Neural cell (in vitro differentiated cells): ENCODE results near the gene DACH1. TPM values are rescaled to one million over a fixed set of nuclear protein-coding genes. Genes with fewer than 3 reads are reported as not detected.

Experiments
- H2AFZ ChIP-seq: fragments of 200-600, 300-800 bp; sonication (generic), shearing (Covaris generic); 2 replicates; pipeline ENCODE4 v1.6.0; 2014; ENCODE audit warnings: low read depth, mild to moderate bottlenecking, antibody characterized with exemption, low read length, moderate library complexity
- H3F3A ChIP-seq: fragments of 200-600 bp; shearing (Covaris generic); 2 replicates; pipeline ENCODE4 v1.6.1; 2016; ENCODE audit warnings: mild to moderate bottlenecking, moderate library complexity, mixed read lengths, antibody characterized with exemption, low read length; ENCODE audit not compliant: insufficient read depth, poor library complexity, severe bottlenecking
- H3K27ac ChIP-seq: fragments of 200-600, 300-800 bp; sonication (generic), shearing (Covaris generic); 2 replicates; pipeline ENCODE4 v1.5.1; 2014; ENCODE audit warnings: mild to moderate bottlenecking, low read length, moderate library complexity
- H3K27me3 ChIP-seq: fragments of 300-800, 200-600 bp; sonication (generic), shearing (Covaris generic); 2 replicates; pipeline ENCODE4 v1.6.0; 2014; ENCODE audit warnings: mild to moderate bottlenecking, low read depth, low read length, moderate library complexity; ENCODE audit not compliant: insufficient read depth
- H3K36me3 ChIP-seq: fragments of 300-800, 200-600 bp; sonication (generic), shearing (Covaris generic); 2 replicates; pipeline ENCODE4 v1.5.1; 2014; ENCODE audit warnings: mild to moderate bottlenecking, antibody characterized with exemption, low read length, moderate library complexity; ENCODE audit not compliant: insufficient read depth
- H3K4me2 ChIP-seq: fragments of 300-800, 200-600 bp; sonication (generic), shearing (Covaris generic); 2 replicates; pipeline ENCODE4 v1.6.0; 2014; ENCODE audit warnings: mild to moderate bottlenecking, low read length
- H3K4me3 ChIP-seq: fragments of 300-800, 200-600 bp; sonication (generic), shearing (Covaris generic); 2 replicates; pipeline ENCODE4 v1.5.1; 2014; ENCODE audit warnings: mild to moderate bottlenecking, low read length, moderate library complexity
- H3K79me2 ChIP-seq: fragments of 200-600 bp; shearing (Covaris generic); replicated peaks from 2 replicates; pipeline ENCODE4 v1.6.0; 2014; ENCODE audit warnings: mild to moderate bottlenecking, low read length, moderate library complexity; ENCODE audit not compliant: insufficient read depth
- H3K9ac ChIP-seq: fragments of 300-800, 200-600 bp; sonication (generic), shearing (Covaris generic); 2 replicates; pipeline ENCODE4 v1.6.1; 2016; ENCODE audit warnings: mild to moderate bottlenecking, low read length, mixed read lengths
- H3K9me2 ChIP-seq: fragments of 200-600 bp; shearing (Covaris generic); 2 replicates; pipeline ENCODE4 v1.6.1; 2016; ENCODE audit warnings: mild to moderate bottlenecking, low read length, mixed read lengths; ENCODE audit not compliant: insufficient read depth
- H3K9me3 ChIP-seq: fragments of 200-600, 300-800 bp; sonication (generic), shearing (Covaris generic); 2 replicates; pipeline ENCODE4 v1.6.1; 2016; ENCODE audit warnings: mild to moderate bottlenecking, mixed run types, low read length, moderate library complexity, mixed read lengths
- H4K20me1 ChIP-seq: fragments of 200-600 bp; shearing (Covaris generic); 2 replicates; pipeline ENCODE4 v1.6.1; 2016; ENCODE audit warnings: mild to moderate bottlenecking, mixed run types; ENCODE audit not compliant: insufficient read depth
- CTCF ChIP-seq: fragments of 450-650 bp; IDR thresholded peaks from 2 replicates; pipeline ENCODE4 v1.5.1; 2014; ENCODE audit warnings: antibody characterized with exemption, mild to moderate bottlenecking, moderate library complexity; ENCODE audit not compliant: poor library complexity, severe bottlenecking
- EP300 ChIP-seq: fragments of 450-650 bp; conservative IDR thresholded peaks from 2 replicates; pipeline ENCODE4 v1.6.1; 2014; ENCODE audit warnings: antibody characterized with exemption, mild to moderate bottlenecking, moderate library complexity; ENCODE audit not compliant: poor library complexity, severe bottlenecking
- EZH2 ChIP-seq: fragments of 200-600, 300-800 bp; shearing (Covaris generic), sonication (generic); IDR thresholded peaks from 2 replicates; pipeline ENCODE4 v1.6.1; 2014; ENCODE audit warnings: antibody characterized with exemption, low read length, borderline replicate concordance, mild to moderate bottlenecking; ENCODE audit not compliant: insufficient read depth, poor library complexity, severe bottlenecking
- MXI1 ChIP-seq: fragments of 450-650 bp; conservative IDR thresholded peaks from 2 replicates; pipeline ENCODE4 v1.6.1; 2014; ENCODE audit warnings: antibody characterized with exemption, mild to moderate bottlenecking; ENCODE audit not compliant: poor library complexity, severe bottlenecking
- POLR2AphosphoS5 ChIP-seq: IDR thresholded peaks from 2 replicates; pipeline ENCODE4 v1.6.1; 2012
- RAD21 ChIP-seq: fragments of 450-650 bp; conservative IDR thresholded peaks from 2 replicates; pipeline ENCODE4 v1.6.1; 2014; ENCODE audit warnings: antibody characterized with exemption, mild to moderate bottlenecking, moderate library complexity
- REST ChIP-seq: IDR thresholded peaks from 2 replicates; pipeline ENCODE4 v1.6.1; 2012; ENCODE audit warnings: borderline replicate concordance
- SMC3 ChIP-seq: fragments of 450-650 bp; conservative IDR thresholded peaks from 2 replicates; pipeline ENCODE4 v1.6.1; 2014; ENCODE audit warnings: antibody characterized with exemption, mild to moderate bottlenecking, moderate library complexity; ENCODE audit not compliant: poor library complexity
- TAF1 ChIP-seq: IDR thresholded peaks from 2 replicates; pipeline ENCODE4 v1.6.1; 2012; ENCODE audit warnings: low read depth
- polyA plus RNA-seq: library from polyadenylated mRNA; depleted of rRNA; stranded (reverse); fragments of >200 nt; gene quantifications from 2 replicates; pipeline ENCODE4 v1.2.3, GENCODE V29; 2014

Gene DACH1
- polyA plus RNA-seq, 1 donor from 2014 or later: 20.0 TPM

GRCh38 chr13:71882120-71882519 is 15.1 kb upstream of the DACH1 start:
- H3K27me3 ChIP-seq: no peaks in the 10 kb centered on the region
- H2AFZ ChIP-seq: no peak overlapping the region
- H3K9ac ChIP-seq: no peak overlapping the region
- H3F3A ChIP-seq: no peaks in the 10 kb centered on the region
- TF ChIP-seq RAD21 (no peak), POLR2AphosphoS5 (no peak), TAF1 (no peak), SMC3 (no peak), EZH2 (no peak), EP300 (no peak), REST (no peak), MXI1 (no peak), CTCF (no peak)
- H3K9me2 ChIP-seq: no peaks in the 10 kb centered on the region
- H3K9me3 ChIP-seq: no peaks in the 10 kb centered on the region
- no peaks in the 10 kb centered on the region for H4K20me1 ChIP-seq
- H3K36me3 ChIP-seq: no peaks in the 10 kb centered on the region
- no peak overlapping the region for H3K4me2 ChIP-seq
- H3K4me3 ChIP-seq: no peak overlapping the region
- no peaks in the 10 kb centered on the region for H3K79me2 ChIP-seq
- H3K27ac ChIP-seq: no peak overlapping the region

GRCh38 chr13:71880753-71881541 is 13.9 kb upstream of the DACH1 start:
- H2AFZ ChIP-seq: no peak overlapping the region
- H3K4me3 ChIP-seq: no peak overlapping the region
- no peaks in the 10 kb centered on the region for H3K9me2 ChIP-seq
- TF ChIP-seq TAF1 (no peak), MXI1 (no peak), EP300 (no peak)
- H3K27me3 ChIP-seq: no peaks in the 10 kb centered on the region
- H3K9me3 ChIP-seq: no peaks in the 10 kb centered on the region
- H3F3A ChIP-seq: no peaks in the 10 kb centered on the region
- H3K79me2 ChIP-seq: no peaks in the 10 kb centered on the region
- H3K36me3 ChIP-seq: no peaks in the 10 kb centered on the region
- no peak overlapping the region for H3K27ac ChIP-seq
- H3K9ac ChIP-seq: no peak overlapping the region
- H3K4me2 ChIP-seq: no peak overlapping the region
- H4K20me1 ChIP-seq: no peaks in the 10 kb centered on the region
